SJCRH30 (cell line): ENCODE results near the gene MMP19. TPM values are rescaled to one million over a fixed set of nuclear protein-coding genes. Genes with fewer than 3 reads are reported as not detected.
A peak's percentile ranks its signal among the peaks of the same experiment; 100 is the strongest.
"Not testable (repeated sequence)": the region's sequence is repeated elsewhere in the genome, so short reads cannot be mapped to it uniquely, and the experiment has no call there.

Experiments
- DNase-seq, 2 experiments: peaks; one replicate each; pipeline ENCODE4 v3.0.0-alpha.2; 2015 to 2020
- H3K27ac ChIP-seq: fragments of 250-450 bp; sonication (Bioruptor Pico); 2 replicates; pipeline ENCODE4 v1.5.1; 2020; ENCODE audit warnings: mild to moderate bottlenecking, moderate library complexity
- H3K27me3 ChIP-seq: fragments of 250-450 bp; sonication (Bioruptor Pico); 2 replicates; pipeline ENCODE4 v1.5.1; 2020; ENCODE audit warnings: mild to moderate bottlenecking, moderate library complexity
- H3K36me3 ChIP-seq: fragments of 250-450 bp; sonication (Bioruptor Pico); 2 replicates; pipeline ENCODE4 v1.5.1; 2020; ENCODE audit warnings: mild to moderate bottlenecking, moderate library complexity
- H3K4me1 ChIP-seq: fragments of 250-450 bp; sonication (Bioruptor Pico); 2 replicates; pipeline ENCODE4 v1.5.1; 2020; ENCODE audit warnings: mild to moderate bottlenecking, moderate library complexity
- H3K4me3 ChIP-seq: fragments of 250-450 bp; sonication (Bioruptor Pico); 2 replicates; pipeline ENCODE4 v1.5.1; 2020; ENCODE audit warnings: mild to moderate bottlenecking, moderate library complexity
- H3K9me3 ChIP-seq: fragments of 250-450 bp; sonication (Bioruptor Pico); replicated peaks from 2 replicates; pipeline ENCODE4 v1.5.1; 2020; ENCODE audit warnings: mild to moderate bottlenecking, moderate library complexity
- total RNA-seq: library from RNA; depleted of rRNA; stranded (reverse); fragments of >200 nt; shearing (Covaris generic); gene quantifications from 2 replicates; pipeline ENCODE4 v1.2.3, GENCODE V29; 2014

Gene MMP19
- total RNA-seq, 1 experiment from 2014 or later = 1.0 TPM

- no peaks in the 10 kb centered on the region for H3K36me3 ChIP-seq
- H3K9me3 ChIP-seq = no peaks in the 10 kb centered on the region
- H3K4me1 ChIP-seq = peaks cover 13% of the 10 kb centered on the region; the same call in 1 of the 2 replicates
- no peak for DNase-seq
- no peak overlapping the region for H3K27ac ChIP-seq
- H3K27me3 ChIP-seq = no peaks in the 10 kb centered on the region
- no peak overlapping the region for H3K4me3 ChIP-seq
Observed at GRCh38 chr12:55849616-55850343, 7.0 kb upstream of the MMP19 start.

- H3K27ac ChIP-seq = peak overlapping the region; percentile 15
- H3K9me3 ChIP-seq = no peaks in the 10 kb centered on the region
- no peaks in the 10 kb centered on the region for H3K36me3 ChIP-seq
- peaks cover 20% of the 10 kb centered on the region for H3K4me1 ChIP-seq
- H3K27me3 ChIP-seq = no peaks in the 10 kb centered on the region
- H3K4me3 ChIP-seq = peak overlapping the region; percentile 17
- DNase-seq = peak; percentile 85 to 86
Observed at GRCh38 chr12:55847603-55848291, 5.0 kb upstream of the MMP19 start.

GRCh38 chr12:55847033-55847432 lies 4.3 kb upstream of the MMP19 start:
- peak; percentile 17 to 36 for DNase-seq
- no peaks in the 10 kb centered on the region for H3K9me3 ChIP-seq

GRCh38 chr12:55845785-55846496 lies 3.2 kb upstream of the MMP19 start:
- Histone ChIP-seq H3K27ac (no peak overlapping the region), H3K4me3 (no peak overlapping the region), H3K36me3 (no peaks in the 10 kb centered on the region), H3K27me3 (no peaks in the 10 kb centered on the region), H3K4me1 (peaks cover 24% of the 10 kb centered on the region), H3K9me3 (no peaks in the 10 kb centered on the region)
- no peak for DNase-seq

More at GRCh38 chr12:55847033-55847432, 4.3 kb upstream of the MMP19 start:
- Histone ChIP-seq H3K4me3 (no peak overlapping the region; the same call in 1 of the 2 replicates), H3K4me1 (peaks cover 24% of the 10 kb centered on the region), H3K27ac (peak overlapping the region; percentile 15; the same call in 1 of the 2 replicates), H3K27me3 (no peaks in the 10 kb centered on the region), H3K36me3 (no peaks in the 10 kb centered on the region)

GRCh38 chr12:55845361-55845760 lies 2.6 kb upstream of the MMP19 start:
- Histone ChIP-seq H3K9me3 (no peaks in the 10 kb centered on the region), H3K36me3 (no peaks in the 10 kb centered on the region), H3K4me1 (peaks cover 24% of the 10 kb centered on the region), H3K27ac (no peak overlapping the region), H3K4me3 (no peak overlapping the region), H3K27me3 (no peaks in the 10 kb centered on the region)
- DNase-seq = no peak

- H3K4me1 ChIP-seq = peaks cover 24% of the 10 kb centered on the region
- H3K9me3 ChIP-seq = no peaks in the 10 kb centered on the region
- no peak overlapping the region for H3K27ac ChIP-seq
- no peaks in the 10 kb centered on the region for H3K36me3 ChIP-seq
- no peak overlapping the region for H3K4me3 ChIP-seq
- H3K27me3 ChIP-seq = no peaks in the 10 kb centered on the region
- no peak for DNase-seq
Observed at GRCh38 chr12:55844961-55845360, 2.2 kb upstream of the MMP19 start.

GRCh38 chr12:55843431-55843830 lies 695 bp upstream of the MMP19 start:
- H3K4me3 ChIP-seq = no peak overlapping the region
- no peaks in the 10 kb centered on the region for H3K36me3 ChIP-seq
- no peaks in the 10 kb centered on the region for H3K27me3 ChIP-seq
- DNase-seq = no peak
- H3K27ac ChIP-seq = no peak overlapping the region
- H3K9me3 ChIP-seq = no peaks in the 10 kb centered on the region
- H3K4me1 ChIP-seq = peaks cover 20% of the 10 kb centered on the region

GRCh38 chr12:55840581-55841351 lies 2.0 kb downstream of the MMP19 start:
- no peaks in the 10 kb centered on the region for H3K9me3 ChIP-seq
- peaks cover 11% of the 10 kb centered on the region for H3K4me1 ChIP-seq
- no peaks in the 10 kb centered on the region for H3K36me3 ChIP-seq
- no peak overlapping the region for H3K4me3 ChIP-seq
- H3K27ac ChIP-seq = no peak overlapping the region
- no peak for DNase-seq
- no peaks in the 10 kb centered on the region for H3K27me3 ChIP-seq

GRCh38 chr12:55839345-55840140 lies 3.2 kb downstream of the MMP19 start:
- Histone ChIP-seq H3K9me3 (no peaks in the 10 kb centered on the region), H3K4me1 (peaks cover 11% of the 10 kb centered on the region), H3K36me3 (no peaks in the 10 kb centered on the region), H3K4me3 (no peak overlapping the region), H3K27ac (no peak overlapping the region), H3K27me3 (no peaks in the 10 kb centered on the region)
- DNase-seq = no peak

- no peak for DNase-seq
- H3K27me3 ChIP-seq = no peaks in the 10 kb centered on the region
- H3K4me3 ChIP-seq = no peak overlapping the region
- H3K36me3 ChIP-seq = no peaks in the 10 kb centered on the region
- H3K27ac ChIP-seq = no peak overlapping the region
- H3K9me3 ChIP-seq = no peaks in the 10 kb centered on the region
- peaks cover 11% of the 10 kb centered on the region for H3K4me1 ChIP-seq
Observed at GRCh38 chr12:55838361-55838760, 4.4 kb downstream of the MMP19 start.

GRCh38 chr12:55834400-55834799 lies 8.3 kb downstream of the MMP19 start:
- H3K27ac ChIP-seq, H3K4me1 ChIP-seq, H3K4me3 ChIP-seq, H3K36me3 ChIP-seq, H3K9me3 ChIP-seq, DNase-seq, H3K27me3 ChIP-seq: not testable (repeated sequence)

GRCh38 chr12:55833056-55833455 lies 9.7 kb downstream of the MMP19 start:
- peaks cover 4% of the 10 kb centered on the region; the same call in 1 of the 2 replicates for H3K4me1 ChIP-seq
- H3K9me3 ChIP-seq = no peaks in the 10 kb centered on the region

GRCh38 chr12:55831447-55831815 lies 11.3 kb downstream of the MMP19 start:
- H3K4me3 ChIP-seq = peak overlapping the region; percentile 66
- H3K9me3 ChIP-seq = no peaks in the 10 kb centered on the region
- DNase-seq = peak; percentile 55 to 70
- peak overlapping the region; percentile 94 for H3K27ac ChIP-seq
- H3K4me1 ChIP-seq = peaks cover 4% of the 10 kb centered on the region; the same call in 1 of the 2 replicates
- H3K36me3 ChIP-seq = no peaks in the 10 kb centered on the region
- H3K27me3 ChIP-seq = no peaks in the 10 kb centered on the region

More at GRCh38 chr12:55833056-55833455, 9.7 kb downstream of the MMP19 start:
- no peak overlapping the region for H3K4me3 ChIP-seq
- H3K36me3 ChIP-seq = no peaks in the 10 kb centered on the region
- no peaks in the 10 kb centered on the region for H3K27me3 ChIP-seq
- H3K27ac ChIP-seq = no peak overlapping the region
- DNase-seq = no peak
